Measurements from ENCODE around the gene ASB7. TPM values are rescaled to one million over a fixed set of nuclear protein-coding genes. Genes with fewer than 3 reads are reported as not detected.

Gene ASB7
- total RNA-seq, 4 donors from 2014 or later, result 8.2 to 13.4 (median 10.8) TPM

DNA sequence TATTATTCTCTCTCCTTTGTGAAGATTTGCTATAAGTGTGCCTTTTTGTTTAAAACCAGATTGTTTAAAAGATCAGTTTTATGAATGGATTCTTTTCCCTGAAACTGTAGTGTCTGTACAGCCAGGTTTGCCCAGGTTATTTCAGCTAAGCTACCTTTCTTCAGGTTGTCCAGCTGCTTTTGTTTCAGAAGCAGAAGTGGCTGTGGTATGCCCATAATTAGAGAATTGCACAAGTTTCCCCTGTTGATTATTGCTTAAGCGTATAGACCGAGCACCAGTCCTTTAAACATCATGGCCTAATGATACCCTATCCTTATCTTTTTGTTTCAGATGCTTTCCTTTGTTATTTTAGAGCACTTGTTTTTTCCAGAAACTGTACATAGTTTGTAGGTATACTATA, 10.2 kb downstream of the ASB7 start:
- no peak overlapping the region for H3K4me3 ChIP-seq
- H3K9me3 ChIP-seq, result no peaks in the 10 kb centered on the region
- no peaks in the 10 kb centered on the region for H3K27me3 ChIP-seq
- DNase-seq (ENCODE audit: low spot score in 2 of 2), result no peak
- H3K4me1 ChIP-seq, result no peaks in the 10 kb centered on the region
- WGBS, result 95% methylated on average over 2 of the region's 2 CpGs
- no peak overlapping the region for H3K27ac ChIP-seq
- TF ChIP-seq, protein P1, sequence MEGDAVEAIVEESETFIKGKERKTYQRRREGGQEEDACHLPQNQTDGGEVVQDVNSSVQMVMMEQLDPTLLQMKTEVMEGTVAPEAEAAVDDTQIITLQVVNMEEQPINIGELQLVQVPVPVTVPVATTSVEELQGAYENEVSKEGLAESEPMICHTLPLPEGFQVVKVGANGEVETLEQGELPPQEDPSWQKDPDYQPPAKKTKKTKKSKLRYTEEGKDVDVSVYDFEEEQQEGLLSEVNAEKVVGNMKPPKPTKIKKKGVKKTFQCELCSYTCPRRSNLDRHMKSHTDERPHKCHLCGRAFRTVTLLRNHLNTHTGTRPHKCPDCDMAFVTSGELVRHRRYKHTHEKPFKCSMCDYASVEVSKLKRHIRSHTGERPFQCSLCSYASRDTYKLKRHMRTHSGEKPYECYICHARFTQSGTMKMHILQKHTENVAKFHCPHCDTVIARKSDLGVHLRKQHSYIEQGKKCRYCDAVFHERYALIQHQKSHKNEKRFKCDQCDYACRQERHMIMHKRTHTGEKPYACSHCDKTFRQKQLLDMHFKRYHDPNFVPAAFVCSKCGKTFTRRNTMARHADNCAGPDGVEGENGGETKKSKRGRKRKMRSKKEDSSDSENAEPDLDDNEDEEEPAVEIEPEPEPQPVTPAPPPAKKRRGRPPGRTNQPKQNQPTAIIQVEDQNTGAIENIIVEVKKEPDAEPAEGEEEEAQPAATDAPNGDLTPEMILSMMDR (IDR thresholded peaks at IDR 0.05), result no peak
- TF ChIP-seq POLR2AphosphoS5 (IDR thresholded peaks at IDR 0.05) (no peak), POLR2A (IDR thresholded peaks at IDR 0.05) (no peak), EP300 (IDR thresholded peaks at IDR 0.05) (no peak)
- peaks cover 55% of the 10 kb centered on the region for H3K36me3 ChIP-seq

DNA sequence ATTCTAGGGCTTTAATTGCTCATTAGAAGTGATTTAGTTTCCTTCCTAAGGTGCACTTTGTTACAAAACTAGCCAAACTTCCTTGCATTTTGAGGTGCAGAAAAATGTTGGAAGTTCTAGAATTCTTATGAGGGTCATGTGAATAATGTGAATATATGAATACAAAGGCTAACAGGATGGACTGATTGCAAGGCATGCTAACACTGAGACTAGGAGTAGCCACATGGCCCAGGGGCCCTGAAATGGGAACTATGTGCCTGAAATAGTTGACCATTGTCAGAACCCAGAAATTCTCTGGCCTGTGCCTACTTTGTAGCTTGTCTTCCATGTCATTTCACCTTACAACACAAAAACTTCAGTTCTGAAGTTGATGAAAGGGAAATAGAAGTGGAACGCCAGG, 10.8 kb downstream of the ASB7 start:
- TF ChIP-seq, protein P1 (IDR thresholded peaks at IDR 0.05), result no peak
- TF ChIP-seq POLR2AphosphoS5 (IDR thresholded peaks at IDR 0.05) (no peak), POLR2A (IDR thresholded peaks at IDR 0.05) (no peak), EP300 (IDR thresholded peaks at IDR 0.05) (no peak)
- Histone ChIP-seq H3K36me3 (peaks cover 49% of the 10 kb centered on the region), H3K4me1 (no peaks in the 10 kb centered on the region), H3K27me3 (no peaks in the 10 kb centered on the region), H3K27ac (no peak overlapping the region), H3K4me3 (no peak overlapping the region), H3K9me3 (no peaks in the 10 kb centered on the region)
- no peak for DNase-seq (ENCODE audit: low spot score in 2 of 2)
- WGBS, result 100% methylated on average over 1 of the region's 1 CpG

DNA sequence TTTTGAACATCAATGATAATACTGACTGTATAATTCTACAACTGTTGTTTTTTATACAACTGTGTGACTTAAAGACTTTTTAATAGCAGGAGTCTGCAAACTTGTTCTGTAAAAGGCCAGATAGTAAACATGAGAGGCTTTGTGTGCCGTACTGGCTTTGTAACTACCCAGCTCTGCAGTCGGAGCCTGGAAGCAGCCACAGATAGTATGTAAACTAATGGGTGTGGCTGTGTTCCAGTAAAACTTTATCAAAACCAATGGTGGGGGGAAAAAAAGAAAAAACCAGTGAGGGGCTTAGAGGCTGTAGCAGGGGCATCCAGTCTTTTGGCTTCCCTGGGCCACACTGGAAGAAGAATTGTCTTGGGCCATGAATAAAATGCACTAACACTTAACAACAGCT, 11.9 kb downstream of the ASB7 start:
- Histone ChIP-seq H3K27ac (no peak overlapping the region), H3K27me3 (no peaks in the 10 kb centered on the region), H3K4me3 (no peak overlapping the region), H3K9me3 (no peaks in the 10 kb centered on the region), H3K36me3 (peaks cover 49% of the 10 kb centered on the region), H3K4me1 (no peaks in the 10 kb centered on the region)
- TF ChIP-seq EP300 (IDR thresholded peaks at IDR 0.05) (no peak), POLR2AphosphoS5 (IDR thresholded peaks at IDR 0.05) (no peak), POLR2A (IDR thresholded peaks at IDR 0.05) (no peak)
- TF ChIP-seq, protein P1 (IDR thresholded peaks at IDR 0.05), result no peak
- WGBS, result 71% methylated on average over 2 of the region's 2 CpGs
- DNase-seq (ENCODE audit: low spot score in 2 of 2), result no peak

DNA sequence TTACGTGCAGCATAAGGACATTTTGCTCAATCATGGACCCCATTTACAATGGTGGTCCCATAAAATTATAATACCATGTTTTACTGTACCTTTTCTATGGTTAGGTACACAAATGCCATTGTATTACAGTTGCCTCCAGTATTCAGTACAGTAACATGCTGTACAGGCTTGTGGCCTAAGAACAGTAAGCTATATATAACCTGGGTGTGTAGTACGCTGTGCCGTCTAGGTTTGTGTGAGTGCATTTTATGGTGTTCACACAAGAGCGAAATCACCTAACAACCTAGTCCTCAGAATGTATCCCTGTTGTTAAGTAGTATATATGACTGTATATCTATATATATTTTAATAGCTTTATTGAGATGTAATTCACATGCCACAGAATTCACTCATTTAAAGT, 12.5 kb downstream of the ASB7 start:
- H3K36me3 ChIP-seq, result peaks cover 45% of the 10 kb centered on the region
- TF ChIP-seq POLR2A (IDR thresholded peaks at IDR 0.05) (no peak), EP300 (IDR thresholded peaks at IDR 0.05) (no peak), POLR2AphosphoS5 (IDR thresholded peaks at IDR 0.05) (no peak)
- TF ChIP-seq, protein P1 (IDR thresholded peaks at IDR 0.05), result no peak
- DNase-seq (ENCODE audit: low spot score in 2 of 2), result no peak

DNA sequence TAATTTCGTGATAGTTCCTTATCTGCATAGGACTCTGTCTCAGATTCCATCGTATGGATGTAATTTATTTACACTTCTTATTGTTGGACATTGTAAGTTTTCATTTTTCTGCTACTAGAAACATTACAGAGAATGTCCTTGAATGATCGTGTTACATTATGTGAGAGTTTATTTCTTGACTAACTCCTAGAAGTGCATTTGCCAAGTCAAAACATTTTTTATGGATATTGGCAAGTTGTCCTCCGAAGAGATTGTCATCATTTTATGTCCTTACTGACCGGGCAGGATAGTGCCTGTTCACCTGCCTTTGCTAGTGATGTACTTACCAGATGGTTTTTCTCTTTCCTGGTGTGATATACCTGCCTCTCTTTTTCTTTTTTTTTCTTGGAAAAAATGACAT, 13.4 kb downstream of the ASB7 start:
- WGBS, result 28% methylated on average over 5 of the region's 5 CpGs
- H3K27ac ChIP-seq, result no peak overlapping the region
- H3K4me1 ChIP-seq, result no peaks in the 10 kb centered on the region
- TF ChIP-seq POLR2A (IDR thresholded peaks at IDR 0.05), result no peak
- TF ChIP-seq, protein P1 (IDR thresholded peaks at IDR 0.05), result no peak
- H3K36me3 ChIP-seq, result peaks cover 46% of the 10 kb centered on the region
- no peak for DNase-seq (ENCODE audit: low spot score in 2 of 2)
- H3K27me3 ChIP-seq, result no peaks in the 10 kb centered on the region
- H3K4me3 ChIP-seq, result no peak overlapping the region
- no peaks in the 10 kb centered on the region for H3K9me3 ChIP-seq

More for the DNA sequence above, 12.5 kb downstream of the ASB7 start:
- no peak overlapping the region for H3K27ac ChIP-seq
- WGBS, result 87% methylated on average over 4 of the region's 4 CpGs
- H3K4me3 ChIP-seq, result no peak overlapping the region
- H3K9me3 ChIP-seq, result no peaks in the 10 kb centered on the region
- no peaks in the 10 kb centered on the region for H3K27me3 ChIP-seq
- no peaks in the 10 kb centered on the region for H3K4me1 ChIP-seq

All from suprapubic skin (tissue), 4 donors.